ENCODE measurements around the gene MAPK1.

MAPK1 gene

DNA sequence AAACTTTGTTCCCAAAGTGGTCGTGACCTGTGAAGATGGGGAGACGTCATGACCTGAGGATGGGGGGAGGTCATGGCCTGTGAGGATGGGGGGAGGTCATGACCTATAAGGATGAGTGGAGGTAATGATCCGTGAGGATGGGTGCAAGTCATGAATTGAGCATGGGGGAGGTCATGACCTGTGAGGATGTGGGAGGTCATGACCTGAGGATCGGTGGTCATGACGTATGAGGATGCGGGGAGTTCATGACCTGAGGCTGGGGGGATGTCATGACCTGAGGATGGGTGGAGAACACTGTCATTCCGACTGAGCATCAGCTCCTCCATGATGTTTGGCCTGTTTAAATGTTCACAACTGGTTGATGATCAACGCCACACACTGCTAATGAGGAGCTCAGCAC is 157.8 kb downstream of the MAPK1 start:
- 0 out of 2 replicates have a peak, but pooled peaks cover 2% of the 10 kb centered on the region for H3K27me3 ChIP-seq (ENCODE audit: low read depth, low read length)
- peaks cover 9% of the 10 kb centered on the region for H3K4me1 ChIP-seq (ENCODE audit: low read length)
- H2AFZ ChIP-seq (ENCODE audit: low read depth, low read length), result no peak overlapping the region
- no peaks in the 10 kb centered on the region for H3K36me3 ChIP-seq (replicated peaks; ENCODE audit: low read depth, low read length)
- TF ChIP-seq EZH2phosphoT487 (IDR thresholded peaks at IDR 0.05; ENCODE audit: low read depth), result no peak
- TF ChIP-seq, protein P1, sequence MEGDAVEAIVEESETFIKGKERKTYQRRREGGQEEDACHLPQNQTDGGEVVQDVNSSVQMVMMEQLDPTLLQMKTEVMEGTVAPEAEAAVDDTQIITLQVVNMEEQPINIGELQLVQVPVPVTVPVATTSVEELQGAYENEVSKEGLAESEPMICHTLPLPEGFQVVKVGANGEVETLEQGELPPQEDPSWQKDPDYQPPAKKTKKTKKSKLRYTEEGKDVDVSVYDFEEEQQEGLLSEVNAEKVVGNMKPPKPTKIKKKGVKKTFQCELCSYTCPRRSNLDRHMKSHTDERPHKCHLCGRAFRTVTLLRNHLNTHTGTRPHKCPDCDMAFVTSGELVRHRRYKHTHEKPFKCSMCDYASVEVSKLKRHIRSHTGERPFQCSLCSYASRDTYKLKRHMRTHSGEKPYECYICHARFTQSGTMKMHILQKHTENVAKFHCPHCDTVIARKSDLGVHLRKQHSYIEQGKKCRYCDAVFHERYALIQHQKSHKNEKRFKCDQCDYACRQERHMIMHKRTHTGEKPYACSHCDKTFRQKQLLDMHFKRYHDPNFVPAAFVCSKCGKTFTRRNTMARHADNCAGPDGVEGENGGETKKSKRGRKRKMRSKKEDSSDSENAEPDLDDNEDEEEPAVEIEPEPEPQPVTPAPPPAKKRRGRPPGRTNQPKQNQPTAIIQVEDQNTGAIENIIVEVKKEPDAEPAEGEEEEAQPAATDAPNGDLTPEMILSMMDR (IDR thresholded peaks at IDR 0.05; ENCODE audit: low read depth, low read length), result no peak
- H3K9ac ChIP-seq (ENCODE audit: low read length), result no peak overlapping the region
- H3K9me3 ChIP-seq (ENCODE audit: insufficient read depth, low read length), result no peaks in the 10 kb centered on the region
- H3K4me2 ChIP-seq (ENCODE audit: low read length), result no peak overlapping the region
- no peaks in the 10 kb centered on the region for H3K79me2 ChIP-seq (ENCODE audit: low read length)
- H3K4me3 ChIP-seq (ENCODE audit: low read length), result no peak overlapping the region
- no peaks in the 10 kb centered on the region for H4K20me1 ChIP-seq (ENCODE audit: insufficient read depth, low read length)
- no peak overlapping the region for H3K27ac ChIP-seq (ENCODE audit: low read length)

DNA sequence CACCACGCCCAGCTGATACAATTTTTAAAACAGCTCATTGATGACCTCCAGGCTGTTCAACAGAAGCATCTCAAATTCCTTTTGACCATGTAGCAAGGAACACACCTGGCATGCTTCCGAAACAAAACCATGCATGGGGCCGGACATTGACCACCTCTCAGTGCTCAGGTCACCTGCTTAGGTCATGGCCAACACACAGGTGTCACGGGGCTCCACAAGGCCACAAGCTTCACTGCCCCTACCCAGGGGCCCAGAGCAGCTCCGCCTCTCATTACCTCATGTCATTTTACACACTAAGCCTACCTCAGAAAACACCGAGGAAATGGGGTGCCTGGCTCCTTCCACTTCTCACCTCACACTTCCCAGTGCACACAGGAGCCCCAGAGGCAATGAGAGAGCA is 158.5 kb downstream of the MAPK1 start:
- no peak overlapping the region for H2AFZ ChIP-seq (ENCODE audit: low read depth, low read length)
- no peaks in the 10 kb centered on the region for H3K27me3 ChIP-seq (ENCODE audit: low read depth, low read length)
- H3K4me3 ChIP-seq (ENCODE audit: low read length), result no peak overlapping the region
- H3K79me2 ChIP-seq (ENCODE audit: low read length), result no peaks in the 10 kb centered on the region
- H3K4me1 ChIP-seq (ENCODE audit: low read length), result peaks cover 9% of the 10 kb centered on the region
- no peak overlapping the region for H3K4me2 ChIP-seq (ENCODE audit: low read length)
- no peak overlapping the region for H3K27ac ChIP-seq (ENCODE audit: low read length)
- TF ChIP-seq EZH2phosphoT487 (IDR thresholded peaks at IDR 0.05; ENCODE audit: low read depth), result no peak
- TF ChIP-seq, protein P1 (IDR thresholded peaks at IDR 0.05; ENCODE audit: low read depth, low read length), result no peak
- no peaks in the 10 kb centered on the region for H3K9me3 ChIP-seq (ENCODE audit: insufficient read depth, low read length)
- H3K9ac ChIP-seq (ENCODE audit: low read length), result no peak overlapping the region
- H3K36me3 ChIP-seq (replicated peaks; ENCODE audit: low read depth, low read length), result no peaks in the 10 kb centered on the region
- H4K20me1 ChIP-seq (ENCODE audit: insufficient read depth, low read length), result no peaks in the 10 kb centered on the region

DNA sequence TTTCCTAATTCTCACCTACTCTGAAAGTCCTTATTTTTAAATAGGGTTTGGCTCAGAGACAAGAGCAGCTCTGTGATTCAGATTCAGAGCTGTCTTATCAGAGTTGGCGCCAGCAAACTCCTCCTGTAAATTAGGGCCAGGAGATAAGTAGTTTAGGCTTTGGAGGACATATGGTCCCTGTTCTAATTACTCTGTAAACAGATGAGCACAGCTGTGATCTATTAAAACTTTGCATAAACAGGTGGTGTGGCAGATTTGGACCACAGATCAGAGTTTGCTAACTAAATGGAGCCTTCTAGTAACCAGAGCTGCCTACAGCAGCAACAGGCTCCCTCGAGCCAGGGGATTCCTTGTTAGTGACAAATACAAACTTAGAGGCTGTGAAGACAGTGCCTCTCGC is 159.8 kb downstream of the MAPK1 start:
- Histone ChIP-seq H3K27ac (ENCODE audit: low read length) (no peak overlapping the region), H3K4me2 (ENCODE audit: low read length) (no peak overlapping the region), H3K36me3 (replicated peaks; ENCODE audit: low read depth, low read length) (no peaks in the 10 kb centered on the region)

More for the DNA sequence above, 159.8 kb downstream of the MAPK1 start:
- Histone ChIP-seq H3K4me1 (ENCODE audit: low read length) (no peaks in the 10 kb centered on the region), H3K27me3 (ENCODE audit: low read depth, low read length) (no peaks in the 10 kb centered on the region), H4K20me1 (ENCODE audit: insufficient read depth, low read length) (no peaks in the 10 kb centered on the region), H3K4me3 (ENCODE audit: low read length) (no peak overlapping the region), H2AFZ (ENCODE audit: low read depth, low read length) (no peak overlapping the region), H3K9ac (ENCODE audit: low read length) (no peak overlapping the region), H3K79me2 (ENCODE audit: low read length) (no peaks in the 10 kb centered on the region), H3K9me3 (ENCODE audit: insufficient read depth, low read length) (no peaks in the 10 kb centered on the region)
- TF ChIP-seq, protein P1 (IDR thresholded peaks at IDR 0.05; ENCODE audit: low read depth, low read length), result no peak
- TF ChIP-seq EZH2phosphoT487 (IDR thresholded peaks at IDR 0.05; ENCODE audit: low read depth), result no peak
